ENCODE measurements around the gene FUT6. TPM values are rescaled to one million over a fixed set of nuclear protein-coding genes. Genes with fewer than 3 reads are reported as not detected.
"Not testable (repeated sequence)": the region's sequence is repeated elsewhere in the genome, so short reads cannot be mapped to it uniquely, and the experiment has no call there.

Gene FUT6
- total and polyA plus RNA-seq, 2 experiments from 2014 or later, result not detected

DNA sequence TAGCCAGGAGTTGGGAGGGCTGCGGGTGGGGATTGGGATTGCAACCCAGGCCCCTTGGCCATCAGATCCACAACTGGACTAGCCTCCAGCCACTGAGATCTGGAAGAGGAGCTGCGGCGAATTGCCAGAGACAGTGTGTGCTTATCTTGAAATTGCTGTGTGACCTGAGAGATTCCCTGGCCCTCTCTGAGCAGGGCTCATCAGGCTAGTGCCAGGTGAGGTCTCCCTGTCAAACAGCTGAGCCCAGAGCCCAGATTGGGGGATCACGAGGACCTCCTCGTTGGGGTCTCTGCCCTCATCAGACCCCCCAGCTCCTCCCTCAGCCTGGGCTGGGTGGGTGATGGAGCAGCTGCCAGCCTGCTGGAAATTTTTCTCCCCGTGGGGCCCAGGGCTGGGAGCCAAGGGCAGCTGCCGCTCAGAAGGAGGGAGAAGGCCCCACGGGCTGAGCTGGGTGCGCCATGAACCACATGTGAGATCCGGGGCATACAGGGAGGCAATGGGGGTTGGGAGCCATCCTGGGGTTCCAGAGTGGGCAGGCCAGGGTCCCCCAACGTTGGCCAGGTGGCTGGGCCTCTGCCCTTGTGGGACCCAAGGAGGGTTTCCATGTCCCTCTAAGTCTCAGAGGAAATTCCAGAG, 23.6 kb upstream of the FUT6 start:
- Histone ChIP-seq H3K4me1 (ENCODE audit: insufficient read depth) (no peaks in the 10 kb centered on the region), H3K9ac (no peak overlapping the region), H3K4me2 (ENCODE audit: unreplicated experiment) (no peak overlapping the region), H3F3A (ENCODE audit: insufficient read depth) (no peaks in the 10 kb centered on the region), H4K20me1 (ENCODE audit: insufficient read depth) (no peaks in the 10 kb centered on the region), H3K9me3 (ENCODE audit: low read depth) (no peaks in the 10 kb centered on the region), H2AFZ (no peak overlapping the region), H3K27me3 (replicated peaks; ENCODE audit: insufficient read depth) (0 out of 2 replicates have a peak, but pooled peaks cover under 1% of the 10 kb centered on the region), H3K79me2 (ENCODE audit: insufficient read depth) (no peaks in the 10 kb centered on the region), H3K36me3 (ENCODE audit: low read depth) (no peaks in the 10 kb centered on the region), H3K9me2 (ENCODE audit: insufficient read depth) (no peaks in the 10 kb centered on the region), H3K4me3 (no peak overlapping the region), H3K27ac (no peak overlapping the region)
- TF ChIP-seq EZH2phosphoT487 (IDR thresholded peaks at IDR 0.05; ENCODE audit: insufficient read depth, low read depth) (no peak), EZH2 (IDR thresholded peaks at IDR 0.05; ENCODE audit: insufficient read depth, poor library complexity, severe bottlenecking) (no peak)
- no peak for DNase-seq
- 35 to 36% methylated on average over 10 to 11 of the region's 11 CpGs for WGBS, 2 experiments (ENCODE audit: low coverage in 1 of 2, low lambda C conversion rate in 2 of 2, missing lambda C conversion rate in 2 of 2)
- in situ Hi-C loops (cut with MboI), result no loop called here

DNA sequence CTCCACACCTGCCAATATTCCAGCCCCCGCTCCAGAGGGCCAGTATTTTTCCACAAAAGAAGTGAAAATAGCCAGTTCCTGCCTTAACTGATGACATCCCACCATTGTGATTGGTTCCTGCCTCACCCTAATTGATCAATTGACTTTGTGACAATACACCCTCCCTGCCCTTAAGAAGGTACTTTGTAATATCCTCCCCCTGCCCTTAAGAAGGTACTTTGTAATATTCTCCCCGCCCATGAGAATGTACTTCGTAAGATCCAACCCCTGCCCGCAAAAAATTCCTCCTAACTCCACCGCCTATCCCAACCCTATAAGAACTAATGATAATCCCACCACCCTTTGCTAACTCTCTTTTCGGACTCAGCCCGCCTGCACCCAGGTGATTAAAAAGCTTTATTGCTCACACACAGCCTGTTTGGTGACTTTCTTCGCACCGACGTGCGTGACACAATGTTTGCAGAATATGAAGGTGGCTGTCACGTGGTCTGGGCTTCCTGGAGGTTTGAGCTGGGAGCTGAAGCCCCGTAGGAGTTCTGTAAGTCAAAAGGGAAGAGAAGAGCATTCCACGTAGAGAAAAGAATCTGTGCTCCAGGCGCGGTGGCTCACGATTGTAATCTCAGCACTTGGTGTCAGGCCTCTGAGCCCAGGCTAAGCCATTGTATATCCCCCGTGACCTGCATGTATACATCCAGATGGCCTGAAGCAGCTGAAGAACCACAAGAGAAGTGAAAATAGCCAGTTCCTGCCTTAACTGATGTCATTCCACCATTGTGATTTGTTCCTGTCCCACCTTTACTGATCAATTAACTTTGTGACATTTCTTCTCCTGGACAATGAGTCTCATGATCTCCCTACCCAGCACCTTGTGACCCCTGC, 17.9 kb upstream of the FUT6 start:
- H3K9me2 ChIP-seq (ENCODE audit: insufficient read depth), result no peaks in the 10 kb centered on the region
- peaks cover 15% of the 10 kb centered on the region for H3K27me3 ChIP-seq (replicated peaks; ENCODE audit: insufficient read depth)
- H3K4me1 ChIP-seq (ENCODE audit: insufficient read depth), result no peaks in the 10 kb centered on the region
- H3K27ac ChIP-seq, result no peak overlapping the region
- DNase-seq, result no peak
- TF ChIP-seq EZH2phosphoT487 (IDR thresholded peaks at IDR 0.05; ENCODE audit: insufficient read depth, low read depth) (no peak), EZH2 (IDR thresholded peaks at IDR 0.05; ENCODE audit: insufficient read depth, poor library complexity, severe bottlenecking) (no peak)
- no peaks in the 10 kb centered on the region for H3K79me2 ChIP-seq (ENCODE audit: insufficient read depth)
- no peaks in the 10 kb centered on the region for H3K36me3 ChIP-seq (ENCODE audit: low read depth)
- H3K9ac ChIP-seq, result no peak overlapping the region
- no peak overlapping the region for H3K4me3 ChIP-seq
- in situ Hi-C loops (cut with MboI), result no loop called here
- no peaks in the 10 kb centered on the region for H4K20me1 ChIP-seq (ENCODE audit: insufficient read depth)
- no peak overlapping the region for H3K4me2 ChIP-seq (ENCODE audit: unreplicated experiment)
- no peaks in the 10 kb centered on the region for H3K9me3 ChIP-seq (ENCODE audit: low read depth)
- no peak overlapping the region for H2AFZ ChIP-seq
- H3F3A ChIP-seq (ENCODE audit: insufficient read depth), result no peaks in the 10 kb centered on the region
- WGBS, 2 experiments (ENCODE audit: low coverage in 1 of 2, low lambda C conversion rate in 2 of 2, missing lambda C conversion rate in 2 of 2), result 63 to 68% methylated on average over 18 of the region's 18 CpGs

DNA sequence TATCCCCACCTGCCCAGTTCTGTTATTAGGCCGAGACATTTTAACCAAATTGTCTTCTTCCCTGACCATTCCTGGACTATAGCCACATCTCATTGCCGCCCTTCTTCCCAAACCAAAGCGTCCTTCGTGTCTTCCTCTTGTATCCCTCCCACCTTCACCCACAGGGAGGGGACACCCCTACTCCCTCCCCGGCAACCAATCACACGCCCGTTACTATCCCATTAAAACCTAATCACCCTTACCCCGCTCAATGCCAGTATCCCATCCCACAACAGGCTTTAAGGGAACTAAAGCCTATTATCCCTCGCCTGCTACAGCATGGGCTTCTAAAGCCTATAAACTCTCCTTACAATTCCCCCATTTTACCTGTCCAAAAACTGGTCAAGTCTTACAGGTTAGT, 15.6 kb upstream of the FUT6 start:
- H3K9me3 ChIP-seq (ENCODE audit: low read depth); H2AFZ ChIP-seq; H4K20me1 ChIP-seq (ENCODE audit: insufficient read depth); H3K9me2 ChIP-seq (ENCODE audit: insufficient read depth); H3K4me1 ChIP-seq (ENCODE audit: insufficient read depth); DNase-seq; H3K4me3 ChIP-seq; H3K4me2 ChIP-seq (ENCODE audit: unreplicated experiment); in situ Hi-C loops (cut with MboI); H3K79me2 ChIP-seq (ENCODE audit: insufficient read depth); H3F3A ChIP-seq (ENCODE audit: insufficient read depth); H3K36me3 ChIP-seq (ENCODE audit: low read depth); H3K9ac ChIP-seq; H3K27ac ChIP-seq: not testable (repeated sequence)
- 79 to 81% methylated on average over 9 of the region's 9 CpGs for WGBS, 2 experiments (ENCODE audit: low coverage in 1 of 2, low lambda C conversion rate in 2 of 2, missing lambda C conversion rate in 2 of 2)
- H3K27me3 ChIP-seq (replicated peaks; ENCODE audit: insufficient read depth), result peaks cover 15% of the 10 kb centered on the region

DNA sequence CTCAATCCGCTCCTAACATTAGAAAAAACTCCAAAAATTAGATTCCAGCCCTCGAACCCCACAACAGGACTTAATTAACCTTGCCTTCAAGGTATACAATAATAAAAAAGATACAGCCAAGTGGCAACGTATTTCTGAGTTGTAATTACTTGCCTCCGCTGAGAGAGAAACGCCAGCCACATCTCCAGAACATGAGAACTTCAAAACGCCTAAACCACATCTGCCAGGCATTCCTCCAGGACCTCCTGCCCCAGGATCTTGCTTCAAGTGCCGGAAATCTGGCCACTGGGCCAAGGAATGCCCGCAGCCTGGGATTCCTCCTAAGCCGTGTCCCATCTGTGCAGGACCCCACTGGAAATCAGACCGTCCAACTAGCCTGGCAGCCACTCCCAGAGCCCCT, 14.6 kb upstream of the FUT6 start:
- H3K4me3 ChIP-seq; H3K9me2 ChIP-seq (ENCODE audit: insufficient read depth); H3K4me2 ChIP-seq (ENCODE audit: unreplicated experiment); in situ Hi-C loops (cut with MboI); H3F3A ChIP-seq (ENCODE audit: insufficient read depth); DNase-seq; H3K79me2 ChIP-seq (ENCODE audit: insufficient read depth); H3K9me3 ChIP-seq (ENCODE audit: low read depth); H3K27ac ChIP-seq; H3K36me3 ChIP-seq (ENCODE audit: low read depth); H3K9ac ChIP-seq; H2AFZ ChIP-seq; H3K4me1 ChIP-seq (ENCODE audit: insufficient read depth); H4K20me1 ChIP-seq (ENCODE audit: insufficient read depth): not testable (repeated sequence)
- peaks cover 15% of the 10 kb centered on the region for H3K27me3 ChIP-seq (replicated peaks; ENCODE audit: insufficient read depth)
- 26 to 33% methylated on average over 10 of the region's 10 CpGs for whole genome bisulfite sequencing, 2 experiments (ENCODE audit: low coverage in 1 of 2, low lambda C conversion rate in 2 of 2, missing lambda C conversion rate in 2 of 2)

Data from GM23248 (cell line).